ENCODE data around the gene NTN1. TPM values are rescaled to one million over a fixed set of nuclear protein-coding genes. Genes with fewer than 3 reads are reported as not detected.

The NTN1 gene
- total and polyA plus RNA-seq, 2 of the 4 experiments (the other 2 are of a cell fraction) = under 0.01 to 0.07 TPM

DNA sequence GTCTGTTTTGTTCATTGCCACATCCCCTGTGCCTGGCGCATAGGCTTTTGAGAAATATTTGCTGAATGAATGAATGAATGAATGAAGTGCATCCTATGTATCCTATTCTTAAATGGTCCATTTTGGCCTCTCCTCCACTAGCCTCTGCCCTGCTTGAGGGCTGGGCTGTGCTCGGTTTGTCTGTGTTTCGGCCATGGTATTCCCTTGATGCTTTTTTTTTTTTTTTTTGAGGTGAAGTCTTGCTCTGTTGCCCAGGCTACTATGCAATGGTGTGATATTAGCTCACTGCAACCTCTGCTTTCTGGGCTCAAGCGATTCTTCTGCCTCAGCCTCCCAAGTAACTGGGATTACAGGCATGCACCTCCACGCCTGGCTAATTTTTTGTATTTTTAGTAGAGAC lies 110.1 kb downstream of the NTN1 start:
- dilution Hi-C loops (cut with HindIII; ENCODE audit: low sequenced_read_pairs, unreplicated experiment) (no loop called here), intact Hi-C loops (cut with micrococcal nuclease) (no loop called here), in situ Hi-C loops (cut with MboI; ENCODE audit: low sequenced_read_pairs) (no loop called here)
- no CpG with 5 or more reads among the region's 5 CpGs for WGBS, 2 experiments (ENCODE audit: extremely low coverage in 2 of 2, insufficient read length in 1 of 2)
- no peaks in the 10 kb centered on the region for H4K20me1 ChIP-seq (ENCODE audit: insufficient read depth, low read length)
- H2AFZ ChIP-seq (replicated peaks; ENCODE audit: low read length, poor library complexity) = no peak overlapping the region
- H3K9me1 ChIP-seq (ENCODE audit: insufficient read depth, low read length) = no peaks in the 10 kb centered on the region
- no peak overlapping the region for H2BK5ac ChIP-seq (ENCODE audit: low read depth, low read length, poor library complexity, severe bottlenecking)
- H2BK20ac ChIP-seq (ENCODE audit: low read depth, low read length) = no peak overlapping the region
- H3K4ac ChIP-seq (ENCODE audit: low read depth, low read length) = no peak overlapping the region
- H2AK9ac ChIP-seq (replicated peaks; ENCODE audit: low read depth, low read length, poor library complexity) = no peak overlapping the region
- no peak for DNase-seq
- no peaks in the 10 kb centered on the region; the same call in 1 of the 2 replicates for H3K27me3 ChIP-seq (ENCODE audit: control insufficient read depth, insufficient read depth, low read length)
- H3K4me1 ChIP-seq (ENCODE audit: control insufficient read depth, insufficient read depth, low read length) = no peaks in the 10 kb centered on the region
- no peak overlapping the region for H2AK5ac ChIP-seq (ENCODE audit: low read depth, low read length)
- no peak overlapping the region for H4K8ac ChIP-seq (ENCODE audit: low read depth in 2 of 2, low read length in 2 of 2)
- H4K5ac ChIP-seq (ENCODE audit: low read depth, low read length) = no peak overlapping the region
- ATAC-seq (ENCODE audit: low read depth) = no peak
- no peak overlapping the region for H2BK120ac ChIP-seq (ENCODE audit: low read depth, low read length)
- no peak overlapping the region for H3K27ac ChIP-seq (ENCODE audit: insufficient read depth, low read length)
- ChIA-PET POLR2A (ENCODE audit: unreplicated experiment) (no interaction called here), CTCF (no interaction called here)
- H3K9me3 ChIP-seq (ENCODE audit: control insufficient read depth, insufficient read depth, low read length) = no peaks in the 10 kb centered on the region
- H3K79me1 ChIP-seq (ENCODE audit: low read depth in 1 of 2, low read length in 2 of 2) = no peaks in the 10 kb centered on the region
- H2BK15ac ChIP-seq (ENCODE audit: low read depth, low read length) = no peak overlapping the region
- no peak overlapping the region for H3K4me3 ChIP-seq (ENCODE audit: insufficient read depth, low read depth, low read length)
- H3K4me2 ChIP-seq (ENCODE audit: low read depth, low read length) = no peak overlapping the region
- no peak overlapping the region for H3K23ac ChIP-seq (ENCODE audit: low read depth, low read length)
- H3K36me3 ChIP-seq (ENCODE audit: control insufficient read depth, insufficient read depth, low read length) = no peaks in the 10 kb centered on the region
- no TSS peak for BruUV-seq (replicated peaks)
- TF ChIP-seq, protein P1, sequence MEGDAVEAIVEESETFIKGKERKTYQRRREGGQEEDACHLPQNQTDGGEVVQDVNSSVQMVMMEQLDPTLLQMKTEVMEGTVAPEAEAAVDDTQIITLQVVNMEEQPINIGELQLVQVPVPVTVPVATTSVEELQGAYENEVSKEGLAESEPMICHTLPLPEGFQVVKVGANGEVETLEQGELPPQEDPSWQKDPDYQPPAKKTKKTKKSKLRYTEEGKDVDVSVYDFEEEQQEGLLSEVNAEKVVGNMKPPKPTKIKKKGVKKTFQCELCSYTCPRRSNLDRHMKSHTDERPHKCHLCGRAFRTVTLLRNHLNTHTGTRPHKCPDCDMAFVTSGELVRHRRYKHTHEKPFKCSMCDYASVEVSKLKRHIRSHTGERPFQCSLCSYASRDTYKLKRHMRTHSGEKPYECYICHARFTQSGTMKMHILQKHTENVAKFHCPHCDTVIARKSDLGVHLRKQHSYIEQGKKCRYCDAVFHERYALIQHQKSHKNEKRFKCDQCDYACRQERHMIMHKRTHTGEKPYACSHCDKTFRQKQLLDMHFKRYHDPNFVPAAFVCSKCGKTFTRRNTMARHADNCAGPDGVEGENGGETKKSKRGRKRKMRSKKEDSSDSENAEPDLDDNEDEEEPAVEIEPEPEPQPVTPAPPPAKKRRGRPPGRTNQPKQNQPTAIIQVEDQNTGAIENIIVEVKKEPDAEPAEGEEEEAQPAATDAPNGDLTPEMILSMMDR (conservative IDR thresholded peaks at IDR 0.05; ENCODE audit: low read depth, low read length) = no peak
- TF ChIP-seq MXI1 (IDR thresholded peaks at IDR 0.05; ENCODE audit: borderline replicate concordance, low read depth, low read length) (no peak), CHD1 (IDR thresholded peaks at IDR 0.05; ENCODE audit: low read depth, low read length) (no peak), RAD21 (IDR thresholded peaks at IDR 0.05; ENCODE audit: low read length) (no peak), FOS (IDR thresholded peaks at IDR 0.05; ENCODE audit: low read depth, low read length) (no peak), SMC3 (IDR thresholded peaks at IDR 0.05; ENCODE audit: low read depth, low read length) (no peak), CEBPB (IDR thresholded peaks at IDR 0.05; ENCODE audit: low read depth, low read length) (no peak), BHLHE40 (IDR thresholded peaks at IDR 0.05; ENCODE audit: low read depth, low read length) (no peak), NFE2L2 (IDR thresholded peaks at IDR 0.05; ENCODE audit: low read depth, low read length) (no peak), RFX5 (IDR thresholded peaks at IDR 0.05; ENCODE audit: low read depth, low read length) (no peak), POLR2A (IDR thresholded peaks at IDR 0.05; ENCODE audit: low read depth, low read length) (no peak), MAFK (IDR thresholded peaks at IDR 0.05; ENCODE audit: low read depth, low read length) (no peak), RCOR1 (IDR thresholded peaks at IDR 0.05; ENCODE audit: insufficient replicate concordance, low read length) (no peak), MAZ (IDR thresholded peaks at IDR 0.05; ENCODE audit: borderline replicate concordance, low read depth, low read length) (no peak)
- TF ChIP-seq, protein P2, sequence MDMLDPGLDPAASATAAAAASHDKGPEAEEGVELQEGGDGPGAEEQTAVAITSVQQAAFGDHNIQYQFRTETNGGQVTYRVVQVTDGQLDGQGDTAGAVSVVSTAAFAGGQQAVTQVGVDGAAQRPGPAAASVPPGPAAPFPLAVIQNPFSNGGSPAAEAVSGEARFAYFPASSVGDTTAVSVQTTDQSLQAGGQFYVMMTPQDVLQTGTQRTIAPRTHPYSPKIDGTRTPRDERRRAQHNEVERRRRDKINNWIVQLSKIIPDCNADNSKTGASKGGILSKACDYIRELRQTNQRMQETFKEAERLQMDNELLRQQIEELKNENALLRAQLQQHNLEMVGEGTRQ (IDR thresholded peaks at IDR 0.05; ENCODE audit: low read depth, low read length) = no peak
- TF ChIP-seq, protein P3, sequence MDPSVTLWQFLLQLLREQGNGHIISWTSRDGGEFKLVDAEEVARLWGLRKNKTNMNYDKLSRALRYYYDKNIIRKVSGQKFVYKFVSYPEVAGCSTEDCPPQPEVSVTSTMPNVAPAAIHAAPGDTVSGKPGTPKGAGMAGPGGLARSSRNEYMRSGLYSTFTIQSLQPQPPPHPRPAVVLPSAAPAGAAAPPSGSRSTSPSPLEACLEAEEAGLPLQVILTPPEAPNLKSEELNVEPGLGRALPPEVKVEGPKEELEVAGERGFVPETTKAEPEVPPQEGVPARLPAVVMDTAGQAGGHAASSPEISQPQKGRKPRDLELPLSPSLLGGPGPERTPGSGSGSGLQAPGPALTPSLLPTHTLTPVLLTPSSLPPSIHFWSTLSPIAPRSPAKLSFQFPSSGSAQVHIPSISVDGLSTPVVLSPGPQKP (IDR thresholded peaks at IDR 0.05; ENCODE audit: borderline replicate concordance, low read depth, low read length) = no peak
- H4K91ac ChIP-seq (ENCODE audit: insufficient read depth, low read depth, low read length) = no peak overlapping the region
- H3K56ac ChIP-seq (ENCODE audit: extremely low read depth, insufficient read depth, low read length) = no peak overlapping the region
- H3K14ac ChIP-seq (replicated peaks; ENCODE audit: low read depth, low read length) = no peak overlapping the region
- no peak overlapping the region for H3K9ac ChIP-seq (ENCODE audit: low read depth, low read length)
- H3K18ac ChIP-seq (ENCODE audit: low read depth, low read length) = no peak overlapping the region
